D721Med (cell line): ENCODE measurements around the gene PRADC1.

Source experiments
- DNase-seq: peaks from one replicate; pipeline ENCODE4 v3.0.0; 2011; ENCODE audit warnings: low spot score; ENCODE audit not compliant: insufficient read length
- FAIRE-seq: peaks from 2 replicates; lab custom pipeline; 2011; peaks lifted over from hg19 to GRCh38; lab: Jason Lieb, UNC
- TF ChIP-seq, protein P1 (sequence below): IDR thresholded peaks from 2 replicates; pipeline ENCODE4 v1.5.1; 2012; ENCODE audit warnings: mild to moderate bottlenecking, control low read depth; ENCODE audit not compliant: insufficient read depth; ENCODE audit errors: missing control alignments

The PRADC1 gene

DNA sequence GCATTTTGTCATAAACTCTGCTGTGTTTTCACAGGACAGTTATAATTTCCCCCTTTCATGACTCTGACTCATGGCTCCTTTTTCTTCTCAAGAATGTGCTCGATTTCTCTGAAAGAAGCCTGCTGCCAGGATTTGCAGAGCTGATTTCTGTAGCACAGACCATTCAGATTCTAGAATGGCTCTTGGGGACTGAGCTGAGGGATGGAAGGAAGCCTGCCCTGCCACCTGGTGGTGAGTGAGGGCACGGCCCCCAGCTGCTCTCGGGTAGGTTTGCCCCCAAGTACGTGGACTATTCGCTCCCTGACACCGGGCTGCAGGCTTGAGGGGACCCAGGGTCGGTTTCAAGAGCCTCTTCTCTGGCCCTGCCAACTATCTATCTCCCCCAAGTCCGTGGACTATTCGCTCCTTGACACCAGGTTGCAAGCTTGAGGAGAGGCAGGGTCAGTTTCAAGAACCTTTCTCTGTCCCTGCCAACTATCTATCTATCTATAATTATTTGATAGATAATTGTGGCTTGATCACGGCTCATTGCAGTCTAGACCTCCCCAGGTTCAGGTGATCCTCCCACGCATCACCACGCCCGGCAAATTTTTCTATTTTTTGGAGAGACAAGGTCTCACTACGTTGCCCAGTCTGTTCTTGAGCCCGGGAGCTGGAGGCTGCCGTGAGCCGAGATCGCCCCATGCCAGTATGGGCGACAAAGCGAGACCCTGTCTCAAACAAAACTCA is 20.4 kb downstream of the PRADC1 start:
- no peak for FAIRE-seq

DNA sequence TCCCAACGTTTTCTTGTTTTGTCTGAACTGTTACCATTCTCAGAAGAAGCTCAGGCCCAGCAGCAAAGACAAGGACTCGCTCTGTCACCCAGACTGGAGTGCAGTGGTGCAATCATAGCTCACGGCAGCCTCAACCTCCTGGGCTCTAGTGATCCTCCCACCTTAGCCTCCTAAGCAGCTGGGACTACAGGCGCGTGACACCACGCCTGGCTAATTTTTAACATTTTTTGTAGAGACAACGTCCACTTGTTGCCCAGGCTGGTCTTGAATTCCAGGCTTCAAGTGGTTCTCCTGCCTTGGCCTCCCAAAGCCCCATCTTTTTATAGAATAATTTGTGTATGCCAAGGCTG is 21.0 kb downstream of the PRADC1 start:
- TF ChIP-seq, protein P1, sequence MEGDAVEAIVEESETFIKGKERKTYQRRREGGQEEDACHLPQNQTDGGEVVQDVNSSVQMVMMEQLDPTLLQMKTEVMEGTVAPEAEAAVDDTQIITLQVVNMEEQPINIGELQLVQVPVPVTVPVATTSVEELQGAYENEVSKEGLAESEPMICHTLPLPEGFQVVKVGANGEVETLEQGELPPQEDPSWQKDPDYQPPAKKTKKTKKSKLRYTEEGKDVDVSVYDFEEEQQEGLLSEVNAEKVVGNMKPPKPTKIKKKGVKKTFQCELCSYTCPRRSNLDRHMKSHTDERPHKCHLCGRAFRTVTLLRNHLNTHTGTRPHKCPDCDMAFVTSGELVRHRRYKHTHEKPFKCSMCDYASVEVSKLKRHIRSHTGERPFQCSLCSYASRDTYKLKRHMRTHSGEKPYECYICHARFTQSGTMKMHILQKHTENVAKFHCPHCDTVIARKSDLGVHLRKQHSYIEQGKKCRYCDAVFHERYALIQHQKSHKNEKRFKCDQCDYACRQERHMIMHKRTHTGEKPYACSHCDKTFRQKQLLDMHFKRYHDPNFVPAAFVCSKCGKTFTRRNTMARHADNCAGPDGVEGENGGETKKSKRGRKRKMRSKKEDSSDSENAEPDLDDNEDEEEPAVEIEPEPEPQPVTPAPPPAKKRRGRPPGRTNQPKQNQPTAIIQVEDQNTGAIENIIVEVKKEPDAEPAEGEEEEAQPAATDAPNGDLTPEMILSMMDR = no peak
- FAIRE-seq = no peak
- DNase-seq = no peak

More for the DNA sequence above, 20.4 kb downstream of the PRADC1 start:
- TF ChIP-seq, protein P1 = peak; percentile 78
- peak; percentile 71 for DNase-seq

DNA sequence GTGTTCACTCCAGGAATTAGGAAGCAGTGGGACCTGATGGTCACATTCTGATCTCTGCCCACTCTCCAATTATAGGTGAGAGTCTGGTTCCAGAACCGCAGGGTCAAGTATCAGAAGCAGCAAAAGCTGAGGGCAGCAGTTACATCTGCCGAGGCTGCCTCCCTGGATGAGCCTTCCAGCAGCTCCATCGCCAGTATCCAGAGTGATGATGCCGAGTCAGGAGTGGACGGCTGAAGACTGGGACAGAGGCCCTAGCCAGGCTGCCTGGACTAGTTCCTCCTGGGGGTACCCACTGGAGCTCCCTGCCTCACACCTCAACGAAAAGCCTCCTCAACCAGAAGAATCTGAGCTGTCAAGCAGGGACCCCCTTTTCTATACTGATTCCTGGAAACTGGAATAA is 22.3 kb downstream of the PRADC1 start:
- DNase-seq = no peak
- TF ChIP-seq, protein P1 = no peak
- no peak for FAIRE-seq

DNA sequence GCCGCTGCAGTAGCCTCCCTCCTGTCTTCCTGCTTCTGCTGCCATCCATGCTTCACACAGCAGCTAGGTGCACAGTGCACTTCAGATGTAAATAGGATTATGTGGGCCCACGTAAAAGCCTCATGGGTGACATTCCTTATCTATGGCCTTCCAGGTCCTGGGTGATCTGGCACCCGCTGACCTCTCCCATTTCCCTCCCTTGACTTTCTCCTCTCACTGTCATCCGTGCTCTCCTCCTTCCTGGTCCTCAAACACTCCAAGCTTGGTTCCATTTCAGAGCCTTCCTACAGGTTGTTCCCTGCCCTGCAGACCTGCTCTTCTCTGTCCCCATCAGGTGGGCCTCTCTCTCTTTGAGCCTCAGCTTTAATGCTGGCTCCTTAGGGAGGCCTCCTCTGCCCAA is 23.0 kb downstream of the PRADC1 start:
- DNase-seq = no peak
- FAIRE-seq = no peak
- TF ChIP-seq, protein P1 = no peak

DNA sequence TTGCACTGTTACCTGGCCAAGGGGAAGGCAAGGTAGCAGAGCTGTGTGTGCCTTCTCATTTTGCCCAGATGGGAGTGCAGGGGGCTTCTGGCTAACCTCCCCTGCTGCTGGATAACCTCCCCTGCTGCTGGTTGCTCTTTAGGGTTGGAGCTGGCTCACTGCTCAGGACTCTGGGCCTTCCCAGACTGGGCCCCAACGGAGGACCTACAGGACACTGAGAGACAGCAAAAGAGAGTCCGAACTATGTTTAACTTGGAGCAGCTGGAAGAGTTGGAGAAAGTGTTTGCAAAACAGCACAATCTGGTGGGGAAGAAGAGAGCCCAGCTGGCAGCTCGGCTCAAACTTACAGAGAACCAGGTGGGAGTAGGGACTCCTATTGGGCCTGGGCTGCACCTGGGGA is 24.8 kb downstream of the PRADC1 start:
- FAIRE-seq (no peak), DNase-seq (no peak)
- TF ChIP-seq, protein P1 = no peak

DNA sequence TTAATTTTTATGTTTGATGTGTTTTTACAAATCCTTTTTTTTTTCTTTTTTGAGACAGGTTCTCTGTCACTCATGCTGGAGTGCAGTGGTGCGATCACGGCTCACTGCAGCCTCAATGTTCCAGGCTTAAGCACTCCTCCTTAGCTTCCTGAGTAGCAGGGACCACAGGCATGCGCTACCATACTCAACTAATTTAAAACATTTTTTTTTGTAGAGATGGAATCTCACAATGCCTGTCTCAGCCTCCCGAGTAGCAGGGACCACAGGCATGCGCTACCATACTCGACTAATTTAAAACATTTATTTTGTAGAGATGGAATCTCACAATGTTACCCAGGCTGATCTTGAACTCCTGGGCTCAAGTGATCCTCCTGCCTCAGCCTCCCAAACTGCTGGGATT is 27.4 kb downstream of the PRADC1 start:
- TF ChIP-seq, protein P1 = no peak
- no peak for FAIRE-seq
- no peak for DNase-seq

DNA sequence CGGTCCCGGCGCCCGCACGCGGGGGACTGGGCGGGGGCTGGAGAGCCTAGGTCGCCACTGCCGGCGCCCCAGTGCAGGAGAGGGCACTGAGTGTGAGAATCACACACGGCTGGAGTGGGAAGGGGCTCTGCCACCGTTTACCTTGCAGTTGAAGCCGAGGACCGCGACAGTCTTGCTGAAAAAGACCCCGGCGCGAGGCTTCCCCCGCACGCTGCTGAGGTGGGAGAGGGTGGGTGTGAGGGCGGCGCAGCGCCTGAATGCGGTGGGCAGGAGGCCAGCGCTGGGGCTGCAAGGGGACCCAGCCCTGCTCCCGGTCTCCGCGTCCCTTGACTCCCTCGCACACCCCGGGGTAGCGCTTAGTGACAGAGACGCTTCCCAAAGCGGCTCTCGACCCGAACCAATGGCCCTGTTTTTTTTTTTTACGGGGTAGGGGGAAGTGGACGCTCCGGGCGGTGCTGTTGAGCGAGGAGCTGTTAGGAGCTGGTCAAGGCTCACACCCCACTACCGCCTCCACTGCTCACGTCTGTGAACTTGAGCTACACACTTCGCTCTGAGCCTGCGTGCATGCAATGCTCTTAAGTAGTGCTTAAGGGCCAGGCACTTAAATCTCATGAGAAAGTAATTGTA is 29.9 kb downstream of the PRADC1 start:
- FAIRE-seq (no peak), DNase-seq (no peak)
- TF ChIP-seq, protein P1 = no peak
